ENCODE data around the gene ELL2.

DNA sequence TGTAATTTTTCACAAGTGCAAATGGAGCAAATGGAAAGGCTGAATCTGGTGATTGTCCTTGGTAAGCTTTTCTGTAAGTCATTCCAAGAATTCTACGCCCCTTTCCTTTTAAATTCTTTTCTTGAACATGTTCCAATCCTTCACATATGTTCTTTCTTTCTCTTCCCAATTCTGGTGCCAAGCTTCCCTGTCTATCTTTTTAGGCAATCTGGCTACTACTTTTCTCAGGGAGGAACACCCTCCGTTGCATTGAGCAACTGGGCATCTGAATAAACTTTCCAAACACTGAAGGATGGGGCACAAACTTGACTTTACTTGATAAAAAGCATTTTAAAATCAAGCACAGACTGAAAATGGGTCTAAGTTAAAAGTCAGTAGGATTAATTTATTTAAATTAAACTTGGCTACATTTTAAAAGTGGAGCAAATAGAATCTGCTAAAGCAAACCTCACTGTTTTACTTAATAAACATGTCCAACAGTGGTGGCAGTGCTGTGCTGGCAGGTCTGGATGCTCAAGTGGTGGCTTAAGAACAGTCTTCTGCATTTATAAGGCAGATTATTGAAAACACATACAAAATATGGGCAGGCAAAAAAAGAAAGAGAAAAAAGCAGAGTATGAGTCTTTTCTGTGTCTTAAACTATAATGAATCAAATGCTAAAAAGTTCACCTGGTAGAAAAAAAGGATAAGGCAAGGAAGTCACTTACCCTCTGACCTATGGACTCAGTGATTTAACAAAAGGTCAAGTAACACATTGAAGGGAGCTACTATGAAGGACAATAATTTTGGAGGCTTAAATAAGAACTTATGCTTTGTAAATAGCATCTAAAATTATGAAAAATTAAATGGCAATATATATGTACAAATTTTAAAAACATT is 5.4 kb downstream of the ELL2 start:
- TF ChIP-seq, protein P1, sequence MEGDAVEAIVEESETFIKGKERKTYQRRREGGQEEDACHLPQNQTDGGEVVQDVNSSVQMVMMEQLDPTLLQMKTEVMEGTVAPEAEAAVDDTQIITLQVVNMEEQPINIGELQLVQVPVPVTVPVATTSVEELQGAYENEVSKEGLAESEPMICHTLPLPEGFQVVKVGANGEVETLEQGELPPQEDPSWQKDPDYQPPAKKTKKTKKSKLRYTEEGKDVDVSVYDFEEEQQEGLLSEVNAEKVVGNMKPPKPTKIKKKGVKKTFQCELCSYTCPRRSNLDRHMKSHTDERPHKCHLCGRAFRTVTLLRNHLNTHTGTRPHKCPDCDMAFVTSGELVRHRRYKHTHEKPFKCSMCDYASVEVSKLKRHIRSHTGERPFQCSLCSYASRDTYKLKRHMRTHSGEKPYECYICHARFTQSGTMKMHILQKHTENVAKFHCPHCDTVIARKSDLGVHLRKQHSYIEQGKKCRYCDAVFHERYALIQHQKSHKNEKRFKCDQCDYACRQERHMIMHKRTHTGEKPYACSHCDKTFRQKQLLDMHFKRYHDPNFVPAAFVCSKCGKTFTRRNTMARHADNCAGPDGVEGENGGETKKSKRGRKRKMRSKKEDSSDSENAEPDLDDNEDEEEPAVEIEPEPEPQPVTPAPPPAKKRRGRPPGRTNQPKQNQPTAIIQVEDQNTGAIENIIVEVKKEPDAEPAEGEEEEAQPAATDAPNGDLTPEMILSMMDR (IDR thresholded peaks at IDR 0.05): no peak
- TF ChIP-seq POLR2AphosphoS5 (IDR thresholded peaks at IDR 0.05): no peak
- no peak for TF ChIP-seq EP300 (IDR thresholded peaks at IDR 0.05)
- TF ChIP-seq POLR2A (IDR thresholded peaks at IDR 0.05): no peak

All from suprapubic skin (tissue), 4 donors.